HepG2 (cell line): ENCODE data around the gene ABHD4. TPM values are rescaled to one million over a fixed set of nuclear protein-coding genes. Genes with fewer than 3 reads are reported as not detected.
A peak's percentile ranks its signal among the peaks of the same experiment; 100 is the strongest.

Experiments used
- ATAC-seq: fragments of 200-7000 bp; cut with Tn5 transposase; 3 replicates; pipeline ENCODE4 v1.9.1; 2020; ENCODE audit warnings: mild to moderate bottlenecking, moderate library complexity
- BruUV-seq: library from RNA; stranded (reverse); fragments of 400-500 nt; replicated peaks from 2 replicates; lab custom pipeline; 2021; lab: Mats Ljungman, UMichigan
- CTCF ChIA-PET: fragments of 300-600 bp; formaldehyde crosslinking; extraction: SDS; loops from one replicate; lab custom pipeline; 2021; ENCODE audit warnings: low total read pairs, inconsistent platforms, low intra/inter-chr PET ratio; lab: Yijun Ruan, JAX
- POLR2A ChIA-PET: fragments of 350-600 bp; sonication (Branson Sonifier 250); formaldehyde crosslinking; loops from one replicate; lab custom pipeline; 2020; ENCODE audit warnings: antibody characterized with exemption, inconsistent platforms; lab: Yijun Ruan, JAX
- DNase-seq: peaks from one replicate; pipeline ENCODE4 v3.0.0-alpha.2; 2015; ENCODE audit warnings: low spot score
- FAIRE-seq: peaks from 3 replicates; lab custom pipeline; 2011; peaks lifted over from hg19 to GRCh38; lab: Jason Lieb, UNC
- H2AFZ ChIP-seq: one replicate; pipeline ENCODE4 v1.6.1; 2011; ENCODE audit warnings: low read length, inconsistent platforms
- H3K27ac ChIP-seq: fragments of 300-600 bp; 3 replicates; pipeline ENCODE4 v1.8.0; 2011; ENCODE audit warnings: mixed run types, mild to moderate bottlenecking, mixed read lengths, low read length, inconsistent platforms; ENCODE audit not compliant: insufficient read depth; ENCODE audit errors: extremely low read length
- H3K27me3 ChIP-seq, 2 experiments: fragments of 200-600 bp in 1 of 2; 2 replicates in 1 of 2; 3 replicates in 1 of 2; pipeline versions ENCODE4 v1.6.0 to v1.8.0; 2011; ENCODE audit warnings: low read length in 2 of 2, mild to moderate bottlenecking in 2 of 2, moderate library complexity in 2 of 2, inconsistent platforms in 1 of 2; ENCODE audit not compliant: insufficient read depth in 2 of 2, control insufficient read depth in 1 of 2
- H3K36me3 ChIP-seq, 2 experiments: fragments of 200-600 bp in 1 of 2; replicated peaks in 1 of 2; 2 replicates in 1 of 2; 3 replicates in 1 of 2; pipeline versions ENCODE4 v1.5.1 to v1.8.0; 2011; ENCODE audit warnings: low read length in 2 of 2, inconsistent platforms in 1 of 2; ENCODE audit not compliant: insufficient read depth in 2 of 2, control insufficient read depth in 1 of 2
- H3K4me1 ChIP-seq: 2 replicates; pipeline ENCODE4 v1.5.1; 2012; ENCODE audit warnings: low read length, inconsistent platforms; ENCODE audit not compliant: insufficient read depth
- H3K4me2 ChIP-seq: 2 replicates; pipeline ENCODE4 v1.6.0; 2011; ENCODE audit warnings: low read depth, low read length, inconsistent platforms
- H3K4me3 ChIP-seq, 3 experiments: fragments of 200-600 bp in 1 of 3; sonication (generic), shearing (Covaris generic) in 1 of 3; replicated peaks in 1 of 3; 2 replicates each; pipeline ENCODE4 v1.5.1; 2011 to 2016; ENCODE audit warnings: low read length in 3 of 3, inconsistent platforms in 2 of 3, low read depth in 2 of 3, mild to moderate bottlenecking in 2 of 3, control low read depth in 1 of 3, mixed read lengths in 1 of 3; ENCODE audit not compliant: insufficient read depth in 1 of 3
- H3K79me2 ChIP-seq: one replicate; pipeline ENCODE4 v1.6.1; 2011; ENCODE audit warnings: low read length, inconsistent platforms; ENCODE audit not compliant: insufficient read depth
- H3K9ac ChIP-seq: 2 replicates; pipeline ENCODE4 v1.6.0; 2011; ENCODE audit warnings: mild to moderate bottlenecking, low read depth, low read length, inconsistent platforms; ENCODE audit not compliant: insufficient read depth
- H3K9me3 ChIP-seq: 2 replicates; pipeline ENCODE4 v1.5.1; 2012; ENCODE audit warnings: mild to moderate bottlenecking, low read length
- H4K20me1 ChIP-seq: 2 replicates; pipeline ENCODE4 v1.6.0; 2011; ENCODE audit warnings: inconsistent platforms, mild to moderate bottlenecking, low read length, moderate library complexity; ENCODE audit not compliant: insufficient read depth
- BHLHE40 ChIP-seq: IDR thresholded peaks from 2 replicates; pipeline ENCODE4 v1.6.1; 2011; ENCODE audit warnings: low read length, improper control_type of control experiment
- POGZ ChIP-seq: sonication (generic); formaldehyde crosslinking; IDR thresholded peaks from 2 replicates; pipeline ENCODE4 v1.4.0; 2020; ENCODE audit warnings: mild to moderate bottlenecking, missing genetic modification reagents
- RFXANK ChIP-seq: IDR thresholded peaks from 2 replicates; pipeline ENCODE4 v1.6.1; 2016
- SALL1 ChIP-seq: sonication (generic); formaldehyde crosslinking; IDR thresholded peaks from 2 replicates; pipeline ENCODE4 v1.8.0; 2022; ENCODE audit warnings: mild to moderate bottlenecking, missing genetic modification reagents
- SKI ChIP-seq: fragments of 450-650 bp; IDR thresholded peaks from one replicate; pipeline ENCODE4 v1.6.1; 2018; ENCODE audit warnings: mild to moderate bottlenecking; ENCODE audit not compliant: partially characterized antibody
- SPEN ChIP-seq: sonication (generic); formaldehyde crosslinking; IDR thresholded peaks from 2 replicates; pipeline ENCODE4 v1.5.1; 2020; ENCODE audit warnings: low read depth, mild to moderate bottlenecking, missing genetic modification reagents
- WIZ ChIP-seq: sonication (generic); formaldehyde crosslinking; IDR thresholded peaks from 2 replicates; pipeline ENCODE4 v1.5.1; 2020; ENCODE audit warnings: mild to moderate bottlenecking, missing genetic modification reagents
- ZBTB20 ChIP-seq: sonication (generic); formaldehyde crosslinking; IDR thresholded peaks from 2 replicates; pipeline ENCODE4 v1.8.1; 2023; ENCODE audit warnings: missing genetic modification reagents, low read depth, mild to moderate bottlenecking, borderline replicate concordance
- ZNF564 ChIP-seq: sonication (generic); formaldehyde crosslinking; IDR thresholded peaks from 2 replicates; pipeline ENCODE4 v1.8.1; 2023; ENCODE audit warnings: mild to moderate bottlenecking, missing genetic modification reagents
- WGBS: methylation state at CpG from one replicate; pipeline ENCODE4 v1.1.6; 2017; ENCODE audit warnings: low lambda C conversion rate; 5-methylcytosine and 5-hydroxymethylcytosine counted together
- in situ Hi-C: cut with HindIII; loops from 2 replicates; pipeline ENCODE4 v1.10.0; 2017; ENCODE audit warnings: low pct_unique_long_range_greater_than_20kb; ENCODE audit not compliant: extremely low pct_ligation_motif_present
- intact Hi-C: fragments of 100-400 bp; cut with micrococcal nuclease; formaldehyde crosslinking; loops from one replicate; pipeline ENCODE4 v1.10.0; 2022; ENCODE audit not compliant: unreplicated experiment
- polyA plus RNA-seq, 8 experiments: library from polyadenylated mRNA; depleted of rRNA in 3 of 8; stranded (reverse) in 7 of 8; unstranded in 1 of 8; fragments of >200 nt; fragmentation: Illumina TruSeq in 4 of 8; extraction: Trizol in 4 of 8; gene quantifications; 2 replicates each; pipeline versions ENCODE4 v1.2.1 to v1.2.3, GENCODE V29; 2011 to 2016; ENCODE audit warnings: low read depth in 4 of 8, missing spikeins in 1 of 8, mixed read lengths in 1 of 8; ENCODE audit not compliant: insufficient read depth in 1 of 8
- total RNA-seq, 5 experiments: library from RNA; depleted of rRNA; stranded (reverse); fragments of >200 nt; fragmentation: Illumina TruSeq; extraction: Trizol; gene quantifications; 2 replicates each; pipeline ENCODE4 v1.2.3, GENCODE V29; 2016; ENCODE audit warnings: low read depth in 1 of 5
- TF ChIP-seq, protein P1 (sequence below): sonication (generic); formaldehyde crosslinking; IDR thresholded peaks from 2 replicates; pipeline ENCODE4 v1.8.0; 2022; ENCODE audit warnings: missing genetic modification reagents, mild to moderate bottlenecking, borderline replicate concordance
- TF ChIP-seq, protein P2 (sequence below): sonication (generic); formaldehyde crosslinking; IDR thresholded peaks from 2 replicates; pipeline ENCODE4 v1.9.0; 2022; ENCODE audit warnings: low read depth, missing genetic modification reagents
- TF ChIP-seq, protein P3 (sequence below): sonication (generic); formaldehyde crosslinking; IDR thresholded peaks from 2 replicates; pipeline ENCODE4 v1.4.0; 2020; ENCODE audit warnings: missing genetic modification reagents
- TF ChIP-seq, protein P4 (sequence below): sonication (generic); formaldehyde crosslinking; IDR thresholded peaks from 2 replicates; pipeline ENCODE4 v1.5.1; 2020; ENCODE audit warnings: missing genetic modification reagents, mild to moderate bottlenecking, borderline replicate concordance

Gene ABHD4
- total and polyA plus RNA-seq, 2 of the 13 experiments (the other 11 are each of a cell fraction or from before 2014, with no cell fraction given), result 16.1 to 47.5 TPM

DNA sequence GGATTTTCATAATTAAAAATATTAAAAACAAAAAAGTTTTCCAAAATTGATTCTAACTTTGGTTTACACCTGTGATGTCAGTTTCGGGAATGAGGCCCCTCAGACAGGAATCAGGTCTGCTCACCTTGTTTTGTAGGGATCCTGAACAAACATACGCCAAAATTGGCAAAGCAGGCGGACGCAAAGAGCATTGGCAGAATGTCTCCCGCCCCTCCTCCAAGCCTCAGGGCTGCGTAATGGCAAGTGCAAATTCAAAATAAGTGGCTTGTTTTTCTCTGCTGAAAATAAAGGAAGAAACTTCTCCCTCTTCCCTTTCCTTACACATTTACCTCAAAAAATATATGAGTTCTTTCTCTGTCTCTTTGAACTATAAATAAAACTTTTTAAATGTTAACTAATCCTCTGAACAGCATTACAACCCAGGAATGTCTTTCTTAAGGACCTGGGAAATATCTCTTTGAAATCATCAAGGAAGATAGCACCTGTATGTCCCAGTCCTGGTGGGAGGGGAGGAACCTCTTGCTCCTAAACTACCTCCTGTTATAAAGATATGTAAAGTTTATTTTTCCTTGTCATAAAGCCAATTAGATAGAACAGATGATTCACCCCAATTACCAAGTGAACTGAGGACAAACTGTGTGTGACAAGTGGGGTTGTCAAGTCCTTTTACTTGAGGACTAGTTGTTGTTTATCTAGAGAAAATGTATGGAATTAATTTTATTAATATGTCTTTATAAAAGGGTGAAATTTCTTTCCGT, 29.6 kb downstream of the ABHD4 start:
- peaks cover 9% of the 10 kb centered on the region for H3K4me1 ChIP-seq
- H3K9ac ChIP-seq, result no peak overlapping the region
- in situ Hi-C loops, result no loop called here
- H3K4me2 ChIP-seq, result no peak overlapping the region
- ATAC-seq (no peak), FAIRE-seq (no peak), DNase-seq (no peak)
- H3K36me3 ChIP-seq, result no peaks in the 10 kb centered on the region
- ChIA-PET CTCF (no interaction called here), POLR2A (no interaction called here)
- no peak overlapping the region for H3K4me3 ChIP-seq
- no peaks in the 10 kb centered on the region for H4K20me1 ChIP-seq
- H3K27me3 ChIP-seq, result peaks cover 0 to 8% of the 10 kb centered on the region in 2 experiments; a peak in 2 of 5 replicates
- H2AFZ ChIP-seq, result no peak overlapping the region
- intact Hi-C loops, result no loop called here
- WGBS, result 53% methylated on average over 7 of the region's 7 CpGs
- no peak overlapping the region for H3K27ac ChIP-seq
- no peaks in the 10 kb centered on the region for H3K9me3 ChIP-seq
- no TSS peak for BruUV-seq
- TF ChIP-seq SPEN (CRISPR knock-in tag) (0 out of 2 replicates have a peak, but pooled peaks have one; percentile 9), SKI (no peak)
- TF ChIP-seq, protein P1, sequence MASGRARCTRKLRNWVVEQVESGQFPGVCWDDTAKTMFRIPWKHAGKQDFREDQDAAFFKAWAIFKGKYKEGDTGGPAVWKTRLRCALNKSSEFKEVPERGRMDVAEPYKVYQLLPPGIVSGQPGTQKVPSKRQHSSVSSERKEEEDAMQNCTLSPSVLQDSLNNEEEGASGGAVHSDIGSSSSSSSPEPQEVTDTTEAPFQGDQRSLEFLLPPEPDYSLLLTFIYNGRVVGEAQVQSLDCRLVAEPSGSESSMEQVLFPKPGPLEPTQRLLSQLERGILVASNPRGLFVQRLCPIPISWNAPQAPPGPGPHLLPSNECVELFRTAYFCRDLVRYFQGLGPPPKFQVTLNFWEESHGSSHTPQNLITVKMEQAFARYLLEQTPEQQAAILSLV (CRISPR knock-in tag), result no peak
- TF ChIP-seq, all 625 proteins: peak for 1
- H3K79me2 ChIP-seq, result no peaks in the 10 kb centered on the region

DNA sequence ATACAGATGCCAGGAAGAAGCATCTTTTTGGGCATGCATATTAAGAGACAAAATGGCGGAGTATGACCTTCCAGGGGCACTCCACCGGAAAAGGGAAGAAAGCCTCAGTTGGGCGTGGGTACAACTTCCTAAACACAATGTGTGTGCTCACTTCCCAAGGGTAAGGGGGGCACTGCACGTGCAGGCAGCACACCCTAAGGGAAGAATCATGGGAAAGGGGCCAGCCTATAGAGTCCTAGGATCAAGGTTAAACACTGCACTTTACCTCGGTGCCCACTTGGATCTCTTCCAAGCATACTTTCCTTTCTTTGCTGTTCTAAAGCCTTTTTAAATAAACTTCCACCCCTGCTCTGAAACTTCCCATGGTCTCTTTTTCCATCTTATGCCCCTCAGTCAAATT, 31.3 kb downstream of the ABHD4 start:
- intact Hi-C loops (no loop called here), in situ Hi-C loops (no loop called here)
- 43% methylated on average over 5 of the region's 5 CpGs for WGBS
- Histone ChIP-seq H2AFZ (no peak overlapping the region), H3K9ac (no peak overlapping the region), H3K4me3 (no peak overlapping the region), H3K9me3 (no peaks in the 10 kb centered on the region), H3K4me1 (peaks cover 9% of the 10 kb centered on the region), H3K27me3 (peaks cover 0 to 8% of the 10 kb centered on the region in 2 experiments; a peak in 2 of 5 replicates), H3K36me3 (no peaks in the 10 kb centered on the region), H3K27ac (no peak overlapping the region), H3K79me2 (no peaks in the 10 kb centered on the region), H3K4me2 (no peak overlapping the region), H4K20me1 (no peaks in the 10 kb centered on the region)
- POLR2A ChIA-PET, result no interaction called here
- BruUV-seq, result no TSS peak
- CTCF ChIA-PET, result no interaction called here
- peak; percentile 24 for ATAC-seq
- DNase-seq, result no peak
- no peak for FAIRE-seq
- TF ChIP-seq BHLHE40 (peak; percentile 72; the same call in 1 of the 2 replicates), SALL1 (CRISPR knock-in tag) (peak; percentile 42; the same call in 1 of the 2 replicates), WIZ (0 out of 2 replicates have a peak, but pooled peaks have one; percentile 55), ZNF564 (CRISPR knock-in tag) (no peak), ZBTB20 (CRISPR knock-in tag) (peak; percentile 77; the same call in 1 of the 2 replicates), RFXANK (CRISPR knock-in tag) (no peak), POGZ (CRISPR knock-in tag) (peak; percentile 32; the same call in 1 of the 2 replicates)
- TF ChIP-seq, protein P2, sequence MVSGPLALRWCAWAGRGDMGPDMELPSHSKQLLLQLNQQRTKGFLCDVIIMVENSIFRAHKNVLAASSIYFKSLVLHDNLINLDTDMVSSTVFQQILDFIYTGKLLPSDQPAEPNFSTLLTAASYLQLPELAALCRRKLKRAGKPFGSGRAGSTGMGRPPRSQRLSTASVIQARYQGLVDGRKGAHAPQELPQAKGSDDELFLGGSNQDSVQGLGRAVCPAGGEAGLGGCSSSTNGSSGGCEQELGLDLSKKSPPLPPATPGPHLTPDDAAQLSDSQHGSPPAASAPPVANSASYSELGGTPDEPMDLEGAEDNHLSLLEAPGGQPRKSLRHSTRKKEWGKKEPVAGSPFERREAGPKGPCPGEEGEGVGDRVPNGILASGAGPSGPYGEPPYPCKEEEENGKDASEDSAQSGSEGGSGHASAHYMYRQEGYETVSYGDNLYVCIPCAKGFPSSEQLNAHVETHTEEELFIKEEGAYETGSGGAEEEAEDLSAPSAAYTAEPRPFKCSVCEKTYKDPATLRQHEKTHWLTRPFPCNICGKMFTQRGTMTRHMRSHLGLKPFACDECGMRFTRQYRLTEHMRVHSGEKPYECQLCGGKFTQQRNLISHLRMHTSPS (CRISPR knock-in tag), result peak; percentile 56; the same call in 1 of the 2 replicates
- TF ChIP-seq, protein P3, sequence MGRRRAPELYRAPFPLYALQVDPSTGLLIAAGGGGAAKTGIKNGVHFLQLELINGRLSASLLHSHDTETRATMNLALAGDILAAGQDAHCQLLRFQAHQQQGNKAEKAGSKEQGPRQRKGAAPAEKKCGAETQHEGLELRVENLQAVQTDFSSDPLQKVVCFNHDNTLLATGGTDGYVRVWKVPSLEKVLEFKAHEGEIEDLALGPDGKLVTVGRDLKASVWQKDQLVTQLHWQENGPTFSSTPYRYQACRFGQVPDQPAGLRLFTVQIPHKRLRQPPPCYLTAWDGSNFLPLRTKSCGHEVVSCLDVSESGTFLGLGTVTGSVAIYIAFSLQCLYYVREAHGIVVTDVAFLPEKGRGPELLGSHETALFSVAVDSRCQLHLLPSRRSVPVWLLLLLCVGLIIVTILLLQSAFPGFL, result no peak
- TF ChIP-seq, protein P4, sequence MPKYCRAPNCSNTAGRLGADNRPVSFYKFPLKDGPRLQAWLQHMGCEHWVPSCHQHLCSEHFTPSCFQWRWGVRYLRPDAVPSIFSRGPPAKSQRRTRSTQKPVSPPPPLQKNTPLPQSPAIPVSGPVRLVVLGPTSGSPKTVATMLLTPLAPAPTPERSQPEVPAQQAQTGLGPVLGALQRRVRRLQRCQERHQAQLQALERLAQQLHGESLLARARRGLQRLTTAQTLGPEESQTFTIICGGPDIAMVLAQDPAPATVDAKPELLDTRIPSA (CRISPR knock-in tag), result no peak
